MCF 10A (cell line): ENCODE results near the gene CLDND1. TPM values are rescaled to one million over a fixed set of nuclear protein-coding genes. Genes with fewer than 3 reads are reported as not detected.

ENCODE experiments used
- BruUV-seq: library from RNA; stranded (reverse); fragments of 400-500 nt; replicated peaks from 2 replicates; lab custom pipeline; 2021; lab: Mats Ljungman, UMichigan
- CTCF ChIA-PET: fragments of 300-600 bp; sonication (Branson Sonifier 250); formaldehyde crosslinking; extraction: SDS; loops from one replicate; lab custom pipeline; 2021; ENCODE audit warnings: antibody characterized with exemption, inconsistent platforms; lab: Yijun Ruan, JAX
- POLR2A ChIA-PET: fragments of 300-600, 350-650 bp; sonication (Branson Sonifier 250); formaldehyde crosslinking; extraction: SDS; loops from one replicate; lab custom pipeline; 2020; ENCODE audit warnings: antibody characterized with exemption, inconsistent platforms; lab: Yijun Ruan, JAX
- DNase-seq: peaks from one replicate; pipeline ENCODE4 v3.0.0-alpha.2; 2018; ENCODE audit not compliant: unreplicated experiment
- H3K27ac Mint-ChIP-seq: one replicate; pipeline ENCODE4 v1.8.0; 2022; ENCODE audit warnings: mild to moderate bottlenecking, low read depth, mixed read lengths; ENCODE audit not compliant: unreplicated experiment
- H3K27me3 Mint-ChIP-seq: one replicate; pipeline ENCODE4 v1.8.0; 2022; ENCODE audit warnings: mixed read lengths; ENCODE audit not compliant: insufficient read depth, unreplicated experiment
- H3K36me3 Mint-ChIP-seq: one replicate; pipeline ENCODE4 v1.8.0; 2022; ENCODE audit warnings: mild to moderate bottlenecking, moderate library complexity, mixed read lengths; ENCODE audit not compliant: insufficient read depth, unreplicated experiment
- H3K4me1 Mint-ChIP-seq: one replicate; pipeline ENCODE4 v1.8.0; 2022; ENCODE audit warnings: mixed read lengths; ENCODE audit not compliant: insufficient read depth, unreplicated experiment
- H3K4me3 Mint-ChIP-seq: one replicate; pipeline ENCODE4 v1.8.0; 2022; ENCODE audit warnings: mild to moderate bottlenecking, moderate library complexity, mixed read lengths; ENCODE audit not compliant: unreplicated experiment
- H3K9me3 Mint-ChIP-seq: one replicate; pipeline ENCODE4 v1.8.0; 2022; ENCODE audit warnings: mixed read lengths; ENCODE audit not compliant: unreplicated experiment
- CTCF ChIP-seq: fragments of 200-600 bp; IDR thresholded peaks from one replicate; pipeline ENCODE4 v1.8.0; 2022; ENCODE audit warnings: antibody characterized with exemption, mild to moderate bottlenecking; ENCODE audit not compliant: unreplicated experiment
- intact Hi-C: fragments of 100-400 bp; cut with micrococcal nuclease; formaldehyde crosslinking; loops from 2 replicates; pipeline ENCODE4 v1.14.1; 2022
- total RNA-seq: library from RNA; stranded (reverse); gene quantifications from 2 replicates; pipeline ENCODE4 v1.2.3, GENCODE V29; 2022

The CLDND1 gene
- total RNA-seq, 1 experiment from 2014 or later: 128 TPM

GRCh38 chr3:98528474-98529346 is 6.0 kb upstream of the CLDND1 start:
- no peak for TF ChIP-seq CTCF
- Mint-ChIP-seq H3K4me3 (no peak overlapping the region), H3K4me1 (no peaks in the 10 kb centered on the region), H3K36me3 (no peaks in the 10 kb centered on the region), H3K27me3 (no peaks in the 10 kb centered on the region), H3K27ac (no peak overlapping the region), H3K9me3 (no peaks in the 10 kb centered on the region)
- intact Hi-C loops: no loop called here
- POLR2A ChIA-PET: no interaction called here
- no peak for DNase-seq
- CTCF ChIA-PET: interaction anchor here (0.5 to 1.0 kb wide), 2 partner anchors 8 to 201 kb away, joined by 3 read pairs; no protein-coding TSS in a partner anchor
- BruUV-seq: no TSS peak

- BruUV-seq: no TSS peak
- Mint-ChIP-seq H3K9me3 (no peaks in the 10 kb centered on the region), H3K4me3 (no peak overlapping the region), H3K27me3 (no peaks in the 10 kb centered on the region), H3K36me3 (peaks cover 9% of the 10 kb centered on the region), H3K27ac (no peak overlapping the region), H3K4me1 (peaks cover 6% of the 10 kb centered on the region)
- TF ChIP-seq CTCF: no peak
- POLR2A ChIA-PET: interaction anchor here (0.7 kb wide), 1 partner anchor 37 kb away, joined by 3 read pairs; no protein-coding TSS in a partner anchor
- intact Hi-C loops: no loop called here
- no peak for DNase-seq
- CTCF ChIA-PET: interaction anchor here (0.8 to 1.2 kb wide), 2 partner anchors 48 to 486 kb away, joined by 3 to 5 read pairs; no protein-coding TSS in a partner anchor
Measured at GRCh38 chr3:98525494-98525893, 2.8 kb upstream of the CLDND1 start.

- TF ChIP-seq CTCF: no peak
- peak overlapping the region; percentile 81 for H3K27ac Mint-ChIP-seq
- peak; percentile 74 for DNase-seq
- no peaks in the 10 kb centered on the region for H3K27me3 Mint-ChIP-seq
- no peaks in the 10 kb centered on the region for H3K9me3 Mint-ChIP-seq
- ChIA-PET POLR2A (interaction anchor here (0.6 to 2.5 kb wide), 10 partner anchors 9 to 408 kb away, joined by 3 to 50 read pairs (median 6); partner anchors contain the start of genes CPOX and GPR15), CTCF (interaction anchor here (0.6 to 1.2 kb wide), 4 partner anchors 40 to 193 kb away, joined by 3 to 8 read pairs (median 3); no protein-coding TSS in a partner anchor)
- intact Hi-C loops: loop anchor here (1.0 to 5.0 kb wide), 4 partner anchors 9 to 485 kb away; partner anchors contain the start of gene GABRR3
- peaks cover 27% of the 10 kb centered on the region for H3K4me1 Mint-ChIP-seq
- peak overlapping the region; percentile 85 for H3K4me3 Mint-ChIP-seq
- H3K36me3 Mint-ChIP-seq: peaks cover 38% of the 10 kb centered on the region
- BruUV-seq: TSS peak; percentile 55
Measured at GRCh38 chr3:98521897-98522543, 682 bp downstream of the CLDND1 start.

- no TSS peak for BruUV-seq
- H3K27ac Mint-ChIP-seq: no peak overlapping the region
- H3K4me3 Mint-ChIP-seq: no peak overlapping the region
- TF ChIP-seq CTCF: no peak
- peaks cover 61% of the 10 kb centered on the region for H3K36me3 Mint-ChIP-seq
- POLR2A ChIA-PET: no interaction called here
- H3K9me3 Mint-ChIP-seq: no peaks in the 10 kb centered on the region
- DNase-seq: no peak
- H3K4me1 Mint-ChIP-seq: peaks cover 27% of the 10 kb centered on the region
- intact Hi-C loops: no loop called here
- no peaks in the 10 kb centered on the region for H3K27me3 Mint-ChIP-seq
- CTCF ChIA-PET: interaction anchor here (1.6 kb wide), 1 partner anchor 61 kb away, joined by 4 read pairs; no protein-coding TSS in a partner anchor
Measured at GRCh38 chr3:98519351-98519750, 3.4 kb downstream of the CLDND1 start.
